Activated CD4-positive, CD25-positive, alpha-beta regulatory T cell treated with anti-CD3 and anti-CD28 coated beads, Interleukin-2, amount 50 U/mL, for 16 hours (primary cell): ENCODE measurements around the gene EFNA4.
A peak's percentile ranks its signal among the peaks of the same experiment; 100 is the strongest.

Source experiments
- DNase-seq: peaks from one replicate; pipeline ENCODE4 v3.0.0-alpha.2; 2020; ENCODE audit warnings: low read depth, low spot score

The EFNA4 gene

GRCh38 chr1:155063550-155064110 is at the start of gene EFNA4:
TSS of gene EFNA4 (plus strand) at chr1:155063740. CDS start at chr1:155063824, 84 bp downstream.
- DNase-seq, result peak; percentile 69

GRCh38 chr1:155014709-155015508 is 48.6 kb upstream of the EFNA4 start:
- no peak for DNase-seq

GRCh38 chr1:155015527-155016230 is 47.9 kb upstream of the EFNA4 start:
- no peak for DNase-seq

- no peak for DNase-seq
Measured at GRCh38 chr1:155016231-155016831, 47.2 kb upstream of the EFNA4 start.

- peak; percentile 80 for DNase-seq
Measured at GRCh38 chr1:155017041-155017945, 46.2 kb upstream of the EFNA4 start.

GRCh38 chr1:155017946-155018316 is 45.6 kb upstream of the EFNA4 start:
- no peak for DNase-seq

- DNase-seq, result no peak
Measured at GRCh38 chr1:155018617-155019348, 44.8 kb upstream of the EFNA4 start.

- no peak for DNase-seq
Measured at GRCh38 chr1:155019377-155020245, 43.9 kb upstream of the EFNA4 start.

GRCh38 chr1:155022136-155022926 is 41.2 kb upstream of the EFNA4 start:
- no peak for DNase-seq

- DNase-seq, result no peak
Measured at GRCh38 chr1:155022927-155023236, 40.7 kb upstream of the EFNA4 start.

GRCh38 chr1:155023627-155024026 is 39.9 kb upstream of the EFNA4 start:
- no peak for DNase-seq

GRCh38 chr1:155024315-155024714 is 39.2 kb upstream of the EFNA4 start:
- no peak for DNase-seq

- no peak for DNase-seq
Measured at GRCh38 chr1:155026154-155026553, 37.4 kb upstream of the EFNA4 start.

GRCh38 chr1:155026588-155026987 is 37.0 kb upstream of the EFNA4 start:
- no peak for DNase-seq

GRCh38 chr1:155029513-155030242 is 33.9 kb upstream of the EFNA4 start:
- DNase-seq, result no peak

GRCh38 chr1:155030243-155030795 is 33.2 kb upstream of the EFNA4 start:
- DNase-seq, result no peak

- no peak for DNase-seq
Measured at GRCh38 chr1:155030899-155031298, 32.6 kb upstream of the EFNA4 start.

- no peak for DNase-seq
Measured at GRCh38 chr1:155032886-155033285, 30.7 kb upstream of the EFNA4 start.
